GM12865 (cell line): ENCODE measurements around the gene ABLIM3.

ENCODE experiments used
- DNase-seq: peaks from one replicate; pipeline ENCODE4 v3.0.0; 2010; ENCODE audit warnings: low read depth
- H3K4me3 ChIP-seq: 2 replicates; pipeline ENCODE4 v1.5.1; 2011; ENCODE audit warnings: mild to moderate bottlenecking, low read depth, low read length, control low read depth
- TF ChIP-seq, protein P1 (sequence below): IDR thresholded peaks from 2 replicates; pipeline ENCODE4 v1.5.1; 2011; ENCODE audit warnings: low read length, control low read depth, low read depth, inconsistent platforms; ENCODE audit not compliant: insufficient read depth; ENCODE audit errors: missing control alignments

Gene ABLIM3

DNA sequence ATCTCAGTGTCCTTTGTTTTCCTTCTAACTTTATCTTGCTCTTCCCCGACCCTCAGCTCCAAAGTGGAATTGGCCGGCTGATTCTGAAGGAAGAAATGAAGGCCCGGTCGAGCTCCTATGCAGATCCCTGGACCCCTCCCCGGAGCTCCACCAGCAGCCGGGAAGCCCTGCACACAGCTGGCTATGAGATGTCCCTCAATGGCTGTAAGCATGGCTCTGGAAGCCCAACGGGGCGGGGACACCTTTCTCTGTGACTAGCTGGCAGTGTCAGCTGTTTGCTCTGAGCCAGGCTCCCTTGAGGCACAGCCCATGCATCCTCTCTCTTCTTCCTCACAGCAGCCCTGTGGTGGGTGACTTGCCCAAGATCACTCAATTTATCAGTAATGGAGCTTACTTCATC is 106.4 kb downstream of the ABLIM3 start:
- DNase-seq, result no peak
- TF ChIP-seq, protein P1, sequence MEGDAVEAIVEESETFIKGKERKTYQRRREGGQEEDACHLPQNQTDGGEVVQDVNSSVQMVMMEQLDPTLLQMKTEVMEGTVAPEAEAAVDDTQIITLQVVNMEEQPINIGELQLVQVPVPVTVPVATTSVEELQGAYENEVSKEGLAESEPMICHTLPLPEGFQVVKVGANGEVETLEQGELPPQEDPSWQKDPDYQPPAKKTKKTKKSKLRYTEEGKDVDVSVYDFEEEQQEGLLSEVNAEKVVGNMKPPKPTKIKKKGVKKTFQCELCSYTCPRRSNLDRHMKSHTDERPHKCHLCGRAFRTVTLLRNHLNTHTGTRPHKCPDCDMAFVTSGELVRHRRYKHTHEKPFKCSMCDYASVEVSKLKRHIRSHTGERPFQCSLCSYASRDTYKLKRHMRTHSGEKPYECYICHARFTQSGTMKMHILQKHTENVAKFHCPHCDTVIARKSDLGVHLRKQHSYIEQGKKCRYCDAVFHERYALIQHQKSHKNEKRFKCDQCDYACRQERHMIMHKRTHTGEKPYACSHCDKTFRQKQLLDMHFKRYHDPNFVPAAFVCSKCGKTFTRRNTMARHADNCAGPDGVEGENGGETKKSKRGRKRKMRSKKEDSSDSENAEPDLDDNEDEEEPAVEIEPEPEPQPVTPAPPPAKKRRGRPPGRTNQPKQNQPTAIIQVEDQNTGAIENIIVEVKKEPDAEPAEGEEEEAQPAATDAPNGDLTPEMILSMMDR, result no peak
- H3K4me3 ChIP-seq, result no peak overlapping the region

DNA sequence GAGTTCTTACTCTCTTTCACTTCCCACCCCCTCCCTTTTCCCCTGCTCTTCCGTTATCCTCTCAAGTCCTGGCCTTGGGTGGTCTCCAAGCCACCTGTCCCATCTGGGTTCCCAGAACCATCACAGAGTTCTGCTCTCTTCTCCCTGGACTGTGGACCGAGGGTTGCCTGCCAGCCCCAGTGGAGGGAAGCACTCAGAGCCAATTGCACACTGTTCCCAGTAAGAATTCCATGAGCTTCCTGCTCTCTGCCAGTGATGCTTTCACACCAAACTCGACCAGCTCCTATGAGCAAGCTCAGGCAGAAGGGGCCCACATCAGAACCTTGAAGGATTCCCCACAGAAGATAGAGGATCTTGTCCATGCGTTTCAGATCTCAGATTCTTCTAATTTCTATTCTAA is 110.3 kb downstream of the ABLIM3 start:
- no peak overlapping the region for H3K4me3 ChIP-seq
- TF ChIP-seq, protein P1, result no peak
- DNase-seq, result no peak

- TF ChIP-seq, protein P1, result no peak
- H3K4me3 ChIP-seq, result no peak overlapping the region
- no peak for DNase-seq
Observed at GRCh38 chr5:149254506-149254905, 113.2 kb downstream of the ABLIM3 start.

DNA sequence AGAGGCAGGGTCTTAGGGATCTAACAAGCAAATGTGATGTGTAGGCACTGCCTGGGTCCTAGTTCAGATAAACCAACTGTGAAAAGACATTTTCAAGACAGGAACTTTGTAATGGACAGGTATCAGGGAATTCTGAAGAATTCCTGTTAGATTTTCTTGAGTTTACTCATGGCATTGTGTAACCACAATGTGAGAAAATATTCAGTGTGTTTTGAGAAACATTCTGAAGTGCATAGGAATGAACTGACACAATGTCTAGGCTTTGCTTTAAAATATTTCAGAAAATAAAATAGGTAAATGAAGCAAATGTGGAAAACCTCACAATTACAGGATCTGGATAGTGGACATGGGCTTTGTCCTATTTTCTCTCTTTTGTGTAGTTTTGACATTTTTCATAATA is 115.2 kb downstream of the ABLIM3 start:
- TF ChIP-seq, protein P1, result no peak
- no peak overlapping the region for H3K4me3 ChIP-seq
- no peak for DNase-seq

DNA sequence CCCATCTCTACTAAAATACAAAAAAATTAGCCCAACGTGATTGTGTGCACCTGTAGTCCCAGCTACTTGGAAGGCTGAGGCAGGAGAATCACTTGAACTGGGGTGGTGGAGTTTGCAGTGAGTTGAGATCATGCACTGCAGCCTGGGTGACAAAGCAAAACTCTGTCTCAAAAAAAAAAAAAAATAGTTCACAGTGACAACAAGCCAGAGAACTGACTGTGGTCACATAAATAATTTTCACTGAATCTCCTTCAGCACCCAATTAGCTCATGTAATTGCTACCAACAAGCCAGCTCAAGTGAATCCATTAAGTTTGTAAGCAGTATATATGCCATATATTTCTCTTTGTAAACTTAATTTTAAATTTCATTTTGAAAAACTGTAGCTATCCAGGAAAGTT is 115.8 kb downstream of the ABLIM3 start:
- TF ChIP-seq, protein P1, result no peak
- no peak for DNase-seq

DNA sequence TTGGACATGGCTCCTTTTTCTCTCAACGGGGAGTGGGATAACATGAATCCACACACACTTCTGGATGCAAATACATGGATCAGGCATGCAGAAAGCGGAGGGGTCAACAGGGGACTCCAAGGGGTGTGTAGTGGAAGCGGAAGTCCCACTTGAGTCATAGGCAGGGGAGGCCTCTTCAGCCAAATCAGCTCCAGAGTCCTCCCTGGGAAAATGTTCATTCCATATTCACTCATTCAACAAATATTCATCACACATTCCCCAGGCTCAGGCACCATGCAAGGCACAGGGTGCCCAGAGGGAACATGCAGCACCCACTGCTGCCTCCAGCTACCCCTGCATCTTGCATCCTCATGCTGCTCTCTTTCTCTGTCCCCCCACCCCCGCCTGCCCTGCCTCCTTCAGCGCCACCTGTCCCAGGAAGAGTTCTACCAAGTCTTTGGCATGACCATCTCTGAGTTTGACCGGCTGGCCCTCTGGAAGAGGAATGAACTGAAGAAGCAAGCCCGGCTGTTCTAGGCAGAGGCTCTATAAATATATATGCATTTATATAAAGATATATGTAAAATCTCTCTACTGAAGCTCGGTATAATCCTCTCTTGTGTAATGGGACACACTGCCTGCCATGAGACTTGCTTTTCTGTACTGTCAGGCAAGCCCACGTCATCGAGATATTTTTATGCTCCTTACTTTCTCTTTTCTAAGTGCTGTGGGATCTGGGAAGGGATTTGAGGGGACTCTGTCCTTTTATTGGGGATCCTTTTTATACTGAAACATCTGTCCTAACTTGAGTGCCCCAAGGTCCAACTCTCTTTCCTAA is 116.8 kb downstream of the ABLIM3 start:
- TF ChIP-seq, protein P1, result no peak
- H3K4me3 ChIP-seq, result no peak overlapping the region
- DNase-seq, result no peak

More for the DNA sequence above, 115.8 kb downstream of the ABLIM3 start:
- H3K4me3 ChIP-seq, result no peak overlapping the region

GRCh38 chr5:149260761-149261160 is 119.5 kb downstream of the ABLIM3 start:
- TF ChIP-seq, protein P1, result no peak
- DNase-seq, result no peak
- no peak overlapping the region for H3K4me3 ChIP-seq
